ENCODE data around the gene FN1.
"Not testable (repeated sequence)": the region's sequence is repeated elsewhere in the genome, so short reads cannot be mapped to it uniquely, and the experiment has no call there.

FN1 gene

DNA sequence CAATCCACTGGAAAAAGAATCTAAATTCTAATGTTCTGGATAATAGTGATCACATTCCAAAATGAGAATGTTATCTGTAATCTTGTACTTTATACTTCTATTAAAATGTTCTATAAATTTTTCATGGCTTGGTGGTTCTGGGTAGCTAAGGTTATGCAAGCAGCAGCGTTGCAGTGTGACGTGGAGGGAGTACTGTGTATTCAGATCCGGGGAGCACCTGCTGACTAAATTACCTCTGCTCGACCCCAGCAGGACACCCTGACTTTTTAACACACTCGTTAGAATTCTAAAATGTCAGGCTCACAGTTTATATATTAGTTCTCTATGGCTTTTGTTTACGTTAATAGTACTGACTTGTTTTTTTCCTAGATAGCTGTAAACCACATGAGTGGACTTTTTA is 111.1 kb downstream of the FN1 start:
- Histone ChIP-seq H3K4me1 (ENCODE audit: control insufficient read depth, insufficient read depth, low read length, poor library complexity, severe bottlenecking) (peaks cover 13% of the 10 kb centered on the region), H3K27ac (ENCODE audit: low read depth, low read length, severe bottlenecking) (no peak overlapping the region), H3K36me3 (ENCODE audit: control insufficient read depth, insufficient read depth, low read length) (peaks cover 80% of the 10 kb centered on the region), H3K4me3 (ENCODE audit: extremely low read depth, insufficient read depth, low read length, poor library complexity, severe bottlenecking) (no peak overlapping the region), H3K9me3 (ENCODE audit: control insufficient read depth, low read length) (no peaks in the 10 kb centered on the region)
- WGBS, 2 experiments (ENCODE audit: insufficient coverage in 2 of 2): 100% methylated on average over 1 of the region's 6 CpGs; no CpG with 5 or more reads in 1 of the 2 experiments

DNA sequence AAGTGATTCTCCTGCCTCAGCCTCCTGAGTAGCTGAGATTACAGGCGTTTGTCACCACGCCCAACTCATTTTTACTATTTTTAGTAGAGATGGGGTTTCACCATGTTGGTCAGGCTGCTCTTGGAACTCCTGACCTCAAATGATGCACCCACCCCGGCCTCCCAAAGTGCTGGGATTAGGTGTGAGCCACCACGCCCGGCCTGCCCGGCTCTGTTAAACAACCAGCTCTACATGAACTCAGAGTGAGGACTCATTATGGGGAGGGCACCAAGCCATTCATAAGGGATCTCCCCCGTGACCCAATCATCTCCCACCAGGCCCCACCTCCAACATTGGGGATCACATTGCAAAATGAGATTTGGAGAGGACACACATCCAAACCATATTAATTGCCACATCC is 115.2 kb downstream of the FN1 start:
- WGBS, 2 experiments (ENCODE audit: insufficient coverage in 2 of 2): 100% methylated on average over 6 of the region's 7 CpGs; no CpG with 5 or more reads in 1 of the 2 experiments
- Histone ChIP-seq H3K9me3 (ENCODE audit: control insufficient read depth, low read length) (no peaks in the 10 kb centered on the region), H3K27ac (ENCODE audit: low read depth, low read length, severe bottlenecking) (no peak overlapping the region), H3K36me3 (ENCODE audit: control insufficient read depth, insufficient read depth, low read length) (peaks cover 91% of the 10 kb centered on the region), H3K4me1 (ENCODE audit: control insufficient read depth, insufficient read depth, low read length, poor library complexity, severe bottlenecking) (no peaks in the 10 kb centered on the region), H3K4me3 (ENCODE audit: extremely low read depth, insufficient read depth, low read length, poor library complexity, severe bottlenecking) (no peak overlapping the region)

DNA sequence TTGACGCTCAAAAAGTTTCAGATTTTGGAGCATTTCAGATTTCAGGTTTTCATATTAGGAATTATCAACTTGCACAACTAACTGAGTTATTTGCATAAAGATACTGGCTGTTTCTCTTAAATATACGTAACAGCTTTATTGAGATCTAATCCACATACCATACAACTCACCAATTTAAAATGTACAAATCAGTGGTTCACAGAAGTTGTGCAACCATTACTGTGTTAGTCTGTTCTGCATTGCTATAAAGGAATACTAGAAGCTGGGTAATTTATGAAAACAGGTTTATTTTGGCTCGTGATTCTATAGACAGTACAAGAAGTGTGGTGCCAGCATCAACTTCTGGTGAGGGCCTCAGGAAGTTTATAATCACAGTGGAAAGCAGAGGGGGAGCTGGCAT is 115.8 kb downstream of the FN1 start:
- WGBS, 2 experiments (ENCODE audit: insufficient coverage in 2 of 2): 92 to 100% methylated on average over 2 of the region's 3 CpGs

DNA sequence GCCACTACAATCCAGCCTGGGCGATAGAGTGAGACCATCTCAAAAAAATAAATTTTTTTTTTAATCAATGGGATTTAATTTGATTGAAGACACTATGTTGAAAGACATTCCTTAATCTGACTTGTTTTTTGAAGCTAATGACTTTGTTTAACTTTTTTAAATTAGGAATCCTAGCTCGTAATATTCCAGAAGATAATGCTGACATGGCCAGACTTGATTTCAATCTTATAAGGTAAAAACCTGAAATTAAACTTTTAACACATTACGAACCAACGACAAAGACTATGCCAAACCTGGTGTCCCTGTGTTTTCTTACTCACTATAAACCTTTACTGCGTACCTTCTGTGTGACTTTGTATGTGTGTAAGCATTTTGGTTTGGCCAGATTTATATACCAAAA is 116.4 kb downstream of the FN1 start:
- no peaks in the 10 kb centered on the region for H3K9me3 ChIP-seq (ENCODE audit: control insufficient read depth, low read length)
- H3K4me1 ChIP-seq (ENCODE audit: control insufficient read depth, insufficient read depth, low read length, poor library complexity, severe bottlenecking): no peaks in the 10 kb centered on the region
- H3K27ac ChIP-seq (ENCODE audit: low read depth, low read length, severe bottlenecking): no peak overlapping the region
- H3K4me3 ChIP-seq (ENCODE audit: extremely low read depth, insufficient read depth, low read length, poor library complexity, severe bottlenecking): no peak overlapping the region
- no CpG with 5 or more reads among the region's 5 CpGs for WGBS, 2 experiments (ENCODE audit: insufficient coverage in 2 of 2)
- H3K36me3 ChIP-seq (ENCODE audit: control insufficient read depth, insufficient read depth, low read length): peaks cover 94% of the 10 kb centered on the region

More for the DNA sequence above, 115.8 kb downstream of the FN1 start:
- H3K9me3 ChIP-seq (ENCODE audit: control insufficient read depth, low read length): no peaks in the 10 kb centered on the region
- no peak overlapping the region for H3K27ac ChIP-seq (ENCODE audit: low read depth, low read length, severe bottlenecking)
- H3K4me3 ChIP-seq (ENCODE audit: extremely low read depth, insufficient read depth, low read length, poor library complexity, severe bottlenecking): no peak overlapping the region
- H3K36me3 ChIP-seq (ENCODE audit: control insufficient read depth, insufficient read depth, low read length): peaks cover 94% of the 10 kb centered on the region
- no peaks in the 10 kb centered on the region for H3K4me1 ChIP-seq (ENCODE audit: control insufficient read depth, insufficient read depth, low read length, poor library complexity, severe bottlenecking)

DNA sequence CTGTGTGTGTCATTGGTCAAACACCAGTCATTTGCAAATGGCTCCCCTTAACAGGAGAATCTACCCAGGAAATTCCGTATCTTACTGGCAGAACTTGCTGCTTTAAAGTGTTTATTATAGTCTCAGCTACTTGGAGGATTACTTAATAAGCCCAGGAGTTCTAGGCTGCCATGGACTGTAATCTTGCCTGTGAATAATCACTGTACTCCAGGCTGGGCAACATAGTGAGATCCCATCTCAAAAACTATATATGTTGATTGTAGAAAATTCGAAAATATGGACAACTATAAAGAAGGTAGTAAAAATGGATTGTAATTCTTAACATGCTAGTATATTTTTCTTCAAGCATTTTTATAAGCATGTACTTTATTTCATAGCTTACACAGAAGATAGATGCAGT is 119.5 kb downstream of the FN1 start:
- Histone ChIP-seq H3K4me1 (ENCODE audit: control insufficient read depth, insufficient read depth, low read length, poor library complexity, severe bottlenecking) (peaks cover 5% of the 10 kb centered on the region), H3K36me3 (ENCODE audit: control insufficient read depth, insufficient read depth, low read length) (peaks cover 83% of the 10 kb centered on the region), H3K27ac (ENCODE audit: low read depth, low read length, severe bottlenecking) (no peak overlapping the region), H3K9me3 (ENCODE audit: control insufficient read depth, low read length) (no peaks in the 10 kb centered on the region), H3K4me3 (ENCODE audit: extremely low read depth, insufficient read depth, low read length, poor library complexity, severe bottlenecking) (no peak overlapping the region)
- WGBS, 2 experiments (ENCODE audit: insufficient coverage in 2 of 2): 88% methylated on average over 1 of the region's 2 CpGs; no CpG with 5 or more reads in 1 of the 2 experiments

DNA sequence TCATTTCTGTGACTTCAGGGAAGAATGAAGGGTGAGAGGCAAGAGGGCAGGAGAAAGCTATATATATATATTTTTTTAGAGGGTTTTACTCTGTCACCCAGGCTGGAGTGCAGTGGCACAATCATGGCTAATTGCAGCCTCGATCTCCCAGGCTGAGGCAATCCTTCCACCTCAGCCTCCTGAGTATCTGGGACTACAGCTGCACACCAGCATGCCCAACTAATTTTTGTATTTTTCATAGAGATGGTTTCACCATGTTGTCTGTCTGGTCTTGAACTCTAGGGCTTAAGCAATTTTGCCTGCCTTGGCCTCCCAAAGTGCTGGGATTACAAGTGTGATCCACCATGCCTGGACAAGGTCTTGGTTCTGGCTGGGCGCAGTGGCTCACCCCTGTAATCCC is 120.6 kb downstream of the FN1 start:
- Histone ChIP-seq H3K9me3 (ENCODE audit: control insufficient read depth, low read length) (no peaks in the 10 kb centered on the region), H3K4me3 (ENCODE audit: extremely low read depth, insufficient read depth, low read length, poor library complexity, severe bottlenecking) (no peak overlapping the region), H3K27ac (ENCODE audit: low read depth, low read length, severe bottlenecking) (no peak overlapping the region), H3K4me1 (ENCODE audit: control insufficient read depth, insufficient read depth, low read length, poor library complexity, severe bottlenecking) (peaks cover 5% of the 10 kb centered on the region), H3K36me3 (ENCODE audit: control insufficient read depth, insufficient read depth, low read length) (peaks cover 73% of the 10 kb centered on the region)
- 80 to 100% methylated on average over 1 to 2 of the region's 2 CpGs for WGBS, 2 experiments (ENCODE audit: insufficient coverage in 2 of 2)

DNA sequence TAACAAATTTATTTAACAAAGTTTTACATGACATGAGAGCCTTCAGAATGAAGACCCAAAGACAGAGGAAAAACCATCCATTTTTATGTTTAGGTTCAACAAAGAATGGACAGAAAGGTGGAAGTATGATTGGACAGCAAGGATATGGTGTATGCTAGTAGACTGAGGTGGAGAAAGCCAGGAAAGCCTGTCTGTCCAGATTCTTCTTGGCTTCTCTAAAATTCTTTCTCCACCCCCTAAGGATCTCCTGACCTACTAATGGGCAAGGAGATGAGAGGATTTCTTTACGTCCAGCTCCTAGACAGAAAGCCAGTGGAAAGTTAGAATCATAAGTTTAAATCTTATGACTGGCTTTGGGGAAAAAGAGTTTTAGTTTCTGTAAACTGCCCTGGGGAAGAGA is 121.0 kb downstream of the FN1 start:
- no peak overlapping the region for H3K4me3 ChIP-seq (ENCODE audit: extremely low read depth, insufficient read depth, low read length, poor library complexity, severe bottlenecking)
- no CpG with 5 or more reads among the region's 1 CpG for WGBS, 2 experiments (ENCODE audit: insufficient coverage in 2 of 2)
- peaks cover 5% of the 10 kb centered on the region for H3K4me1 ChIP-seq (ENCODE audit: control insufficient read depth, insufficient read depth, low read length, poor library complexity, severe bottlenecking)
- no peak overlapping the region for H3K27ac ChIP-seq (ENCODE audit: low read depth, low read length, severe bottlenecking)
- H3K9me3 ChIP-seq (ENCODE audit: control insufficient read depth, low read length): no peaks in the 10 kb centered on the region
- H3K36me3 ChIP-seq (ENCODE audit: control insufficient read depth, insufficient read depth, low read length): peaks cover 69% of the 10 kb centered on the region

DNA sequence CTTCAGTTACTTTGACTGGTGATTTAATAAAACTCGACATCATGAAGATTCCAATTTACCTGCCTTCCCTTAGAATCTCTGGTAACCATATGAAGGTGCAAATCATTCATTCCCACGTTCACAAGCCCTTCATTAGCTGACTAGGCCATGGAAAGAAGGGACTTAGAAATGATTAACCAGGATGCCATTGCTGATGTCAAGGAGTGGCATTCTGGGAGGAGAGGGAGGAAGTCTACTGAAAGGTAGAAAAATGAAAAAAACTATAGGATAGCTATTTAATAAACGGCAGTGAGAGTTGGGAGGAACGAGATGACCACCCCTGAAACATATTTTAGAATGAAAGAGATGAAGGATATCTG is 122.6 kb downstream of the FN1 start:
- Histone ChIP-seq H3K4me1 (ENCODE audit: control insufficient read depth, insufficient read depth, low read length, poor library complexity, severe bottlenecking) (peaks cover 5% of the 10 kb centered on the region), H3K27ac (ENCODE audit: low read depth, low read length, severe bottlenecking) (no peak overlapping the region), H3K36me3 (ENCODE audit: control insufficient read depth, insufficient read depth, low read length) (peaks cover 52% of the 10 kb centered on the region), H3K4me3 (ENCODE audit: extremely low read depth, insufficient read depth, low read length, poor library complexity, severe bottlenecking) (peak overlapping the region; percentile 8), H3K9me3 (ENCODE audit: control insufficient read depth, low read length) (no peaks in the 10 kb centered on the region)
- WGBS, 2 experiments (ENCODE audit: insufficient coverage in 2 of 2): 90 to 93% methylated on average over 3 to 4 of the region's 4 CpGs

DNA sequence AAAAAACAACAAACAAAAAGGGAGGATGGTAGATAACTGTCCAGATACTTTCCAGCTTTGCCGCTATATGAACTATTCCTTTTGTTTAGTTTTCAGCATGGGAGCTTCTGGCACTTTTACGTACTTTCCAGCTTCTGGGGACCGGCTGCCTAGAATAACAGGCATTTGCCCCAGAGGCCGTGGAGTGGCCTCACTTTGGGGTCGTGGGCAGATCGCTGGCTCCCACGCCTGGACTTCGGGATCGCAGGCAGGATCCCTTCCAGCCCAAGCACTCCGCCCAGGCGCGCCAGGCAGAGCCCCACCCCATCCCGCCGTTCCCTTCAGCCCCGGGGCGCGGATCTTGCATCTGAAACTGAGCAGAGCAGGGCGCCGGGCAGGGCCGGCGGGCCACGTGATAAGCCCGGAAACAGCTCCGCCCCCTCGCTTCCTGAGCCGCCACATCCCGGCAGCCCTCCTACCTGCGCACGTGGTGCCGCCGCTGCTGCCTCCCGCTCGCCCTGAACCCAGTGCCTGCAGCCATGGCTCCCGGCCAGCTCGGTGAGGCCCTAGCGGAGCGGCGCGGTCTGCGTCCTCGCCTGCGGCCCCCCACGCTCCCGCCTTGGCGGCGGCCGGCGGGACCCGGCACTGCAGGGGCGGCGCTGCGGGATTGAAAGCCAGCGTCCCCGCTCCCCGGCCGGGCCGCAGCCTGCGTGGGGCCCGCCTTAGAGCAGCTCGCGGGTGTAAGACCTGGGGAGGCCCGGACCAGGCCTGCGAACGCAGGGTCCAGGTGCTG is 124.1 kb downstream of the FN1 start, which contains the start of gene ATIC:
TSS of gene ATIC (plus strand) at position 435 of the 772 bp plus-strand sequence. CDS start at position 519, 84 bp downstream.
- Histone ChIP-seq H3K27ac (ENCODE audit: low read depth, low read length, severe bottlenecking) (peak within 1 kb of the TSS; percentile 73), H3K4me1 (ENCODE audit: control insufficient read depth, insufficient read depth, low read length, poor library complexity, severe bottlenecking) (peaks cover 5% of the 10 kb centered on the region), H3K9me3 (ENCODE audit: control insufficient read depth, low read length) (no peaks in the 10 kb centered on the region), H3K4me3 (ENCODE audit: extremely low read depth, insufficient read depth, low read length, poor library complexity, severe bottlenecking) (peak within 1 kb of the TSS; percentile 64), H3K36me3 (ENCODE audit: control insufficient read depth, insufficient read depth, low read length) (peaks cover 40% of the 10 kb centered on the region)
- WGBS, 2 experiments (ENCODE audit: insufficient coverage in 2 of 2): 2 to 3% methylated on average over 41 to 58 of the region's 64 CpGs

DNA sequence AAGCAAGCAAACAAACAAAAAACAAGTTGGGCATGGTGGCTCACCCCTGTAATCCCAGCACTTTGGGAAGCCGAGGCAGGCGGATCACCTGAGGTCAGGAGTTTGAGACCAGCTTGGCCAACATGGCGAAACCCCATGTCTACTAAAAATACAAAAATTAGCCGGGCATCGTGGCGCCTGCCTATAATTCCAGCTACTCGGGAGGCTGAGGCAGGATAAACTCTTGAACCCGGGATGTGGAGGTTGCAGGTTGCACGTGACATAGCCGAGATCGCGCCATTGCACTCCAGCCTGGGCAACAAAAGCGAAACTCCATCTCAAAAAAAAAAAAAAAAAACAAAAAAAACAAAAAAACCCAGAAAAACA is 124.6 kb downstream of the FN1 start:
- H3K9me3 ChIP-seq (ENCODE audit: control insufficient read depth, low read length); H3K4me1 ChIP-seq (ENCODE audit: control insufficient read depth, insufficient read depth, low read length, poor library complexity, severe bottlenecking): not testable (repeated sequence)
- 92 to 96% methylated on average over 7 to 8 of the region's 13 CpGs for whole genome bisulfite sequencing, 2 experiments (ENCODE audit: insufficient coverage in 2 of 2)
- Histone ChIP-seq H3K4me3 (ENCODE audit: extremely low read depth, insufficient read depth, low read length, poor library complexity, severe bottlenecking) (peak overlapping the region; percentile 64), H3K36me3 (ENCODE audit: control insufficient read depth, insufficient read depth, low read length) (peaks cover 35% of the 10 kb centered on the region), H3K27ac (ENCODE audit: low read depth, low read length, severe bottlenecking) (peak overlapping the region; percentile 73)

Measured in mesodermal cell (in vitro differentiated cells).